OCI-M1 (cell line): ENCODE results near the gene RANBP10.

Experiments used
- DNase-seq: peaks from one replicate; lab custom pipeline; 2025; lab: John Stamatoyannopoulos, UW

Gene RANBP10

GRCh38 chr16:67825906-67826305, 19.5 kb upstream of the RANBP10 start:
- DNase-seq: no peak

DNA sequence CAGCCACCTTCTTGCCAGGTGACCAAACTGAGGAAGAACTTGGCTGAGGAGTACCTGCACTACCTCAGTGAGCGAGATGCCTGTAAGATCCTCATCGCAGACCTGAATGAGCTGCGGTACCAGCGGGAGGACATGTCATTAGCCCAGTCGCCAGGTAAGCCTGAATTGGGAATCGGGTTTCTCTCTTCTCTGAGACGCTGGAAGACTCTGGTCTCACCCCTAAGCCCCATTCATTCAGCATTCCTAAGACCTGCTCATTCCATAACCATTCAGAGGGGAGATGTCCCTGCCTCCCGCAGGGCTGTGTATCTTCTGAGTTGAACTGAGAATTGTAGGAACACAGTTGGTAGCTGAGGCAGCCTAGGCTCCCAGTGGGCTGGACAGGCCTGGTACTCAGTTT, 18.8 kb upstream of the RANBP10 start:
- no peak for DNase-seq

- DNase-seq: no peak
These were observed 16.2 kb upstream of the RANBP10 start for GRCh38 chr16:67822511-67822910.

DNA sequence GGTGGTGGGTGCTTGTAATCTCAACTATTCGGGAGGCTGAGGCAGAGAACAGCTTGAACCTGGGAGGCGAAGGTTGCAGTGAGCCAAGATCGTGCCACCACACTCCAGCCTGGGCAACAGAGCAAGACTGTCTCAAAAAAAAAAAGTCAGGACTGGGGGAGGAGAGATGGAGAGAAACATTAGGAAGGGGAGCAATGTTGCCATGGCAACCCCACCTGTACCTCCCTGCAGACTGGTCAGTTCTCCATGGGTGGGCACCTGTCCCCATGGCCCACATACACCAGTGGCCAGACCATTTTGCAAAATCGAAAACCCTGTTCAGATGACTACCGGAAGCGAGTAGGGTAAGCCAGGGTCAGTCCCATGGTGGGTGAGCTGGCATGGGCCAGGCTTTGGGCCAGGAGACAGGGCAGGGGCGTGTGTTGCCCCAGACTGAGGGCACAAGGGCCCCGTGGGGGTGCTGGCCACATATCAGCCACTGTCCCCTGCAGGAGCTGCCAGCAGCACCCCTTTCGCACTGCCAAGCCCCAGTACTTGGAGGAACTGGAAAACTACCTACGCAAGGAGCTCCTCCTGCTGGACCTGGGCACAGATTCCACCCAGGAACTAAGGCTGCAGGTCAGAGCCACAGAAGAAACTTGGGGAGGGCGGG, 14.4 kb upstream of the RANBP10 start:
- DNase-seq: no peak

DNA sequence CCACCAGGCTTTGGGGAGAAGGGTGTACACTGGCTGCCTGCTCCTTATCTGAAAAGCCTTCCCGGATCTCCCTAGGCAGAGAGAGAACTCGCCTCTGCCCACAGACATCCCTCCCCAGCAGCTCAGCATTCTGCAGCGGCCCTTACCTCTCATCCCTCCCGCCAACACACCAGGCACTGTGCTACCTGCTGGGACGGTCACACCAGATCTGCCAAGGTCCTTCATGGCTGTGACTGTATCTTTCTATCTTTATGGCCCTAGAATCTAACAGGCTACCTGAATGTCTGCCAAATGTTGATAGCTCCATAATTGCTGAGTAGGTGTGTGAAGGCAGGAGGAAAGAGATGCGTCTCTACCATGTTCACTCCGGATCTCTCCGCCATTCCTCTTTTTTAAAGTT, 8.2 kb upstream of the RANBP10 start:
- DNase-seq: no peak

DNA sequence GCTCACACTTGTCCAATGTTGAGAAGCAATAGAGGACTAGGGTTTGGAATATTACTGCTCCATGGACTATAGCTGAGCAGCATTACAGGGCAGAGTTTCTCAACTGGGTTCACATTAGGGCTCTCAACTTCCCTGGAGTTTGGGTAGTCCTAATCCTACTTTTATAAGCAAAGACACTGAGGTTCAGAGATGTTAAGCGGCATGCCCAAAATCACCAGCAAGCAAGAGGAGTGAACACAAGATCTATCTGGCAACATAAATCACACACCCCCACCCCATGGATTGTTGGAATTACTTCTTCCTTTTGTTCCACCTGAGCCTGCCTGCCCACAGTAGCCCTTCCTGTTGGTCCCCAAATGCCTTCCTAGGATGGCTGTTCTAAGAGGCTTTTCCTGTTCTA, 5.5 kb upstream of the RANBP10 start:
- no peak for DNase-seq

DNA sequence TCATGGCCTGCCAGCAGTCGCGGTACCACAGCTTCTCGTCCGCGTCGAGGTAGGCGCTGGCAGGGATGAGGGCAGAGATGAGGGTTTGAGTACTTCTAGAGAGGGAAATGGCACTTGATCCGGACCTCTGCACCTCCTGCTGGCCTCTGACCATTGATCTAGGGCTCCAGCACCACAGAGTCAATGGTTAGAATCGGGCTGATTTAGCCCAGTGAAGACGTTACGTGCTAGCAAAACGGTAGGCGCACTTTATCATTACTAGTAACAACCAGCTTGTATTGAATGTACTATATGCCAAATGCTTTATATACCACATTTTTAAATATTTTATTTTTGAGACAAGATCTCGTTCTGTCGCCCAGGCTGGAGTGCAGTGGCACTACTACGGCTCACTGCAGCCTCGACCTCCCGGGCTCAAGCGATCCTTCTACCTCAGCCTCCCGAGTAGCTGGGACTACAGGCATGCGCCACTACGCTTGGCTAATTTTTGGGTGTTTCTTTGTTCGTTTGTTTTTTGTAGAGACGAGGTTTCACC, 855 bp upstream of the RANBP10 start:
- DNase-seq: no peak

DNA sequence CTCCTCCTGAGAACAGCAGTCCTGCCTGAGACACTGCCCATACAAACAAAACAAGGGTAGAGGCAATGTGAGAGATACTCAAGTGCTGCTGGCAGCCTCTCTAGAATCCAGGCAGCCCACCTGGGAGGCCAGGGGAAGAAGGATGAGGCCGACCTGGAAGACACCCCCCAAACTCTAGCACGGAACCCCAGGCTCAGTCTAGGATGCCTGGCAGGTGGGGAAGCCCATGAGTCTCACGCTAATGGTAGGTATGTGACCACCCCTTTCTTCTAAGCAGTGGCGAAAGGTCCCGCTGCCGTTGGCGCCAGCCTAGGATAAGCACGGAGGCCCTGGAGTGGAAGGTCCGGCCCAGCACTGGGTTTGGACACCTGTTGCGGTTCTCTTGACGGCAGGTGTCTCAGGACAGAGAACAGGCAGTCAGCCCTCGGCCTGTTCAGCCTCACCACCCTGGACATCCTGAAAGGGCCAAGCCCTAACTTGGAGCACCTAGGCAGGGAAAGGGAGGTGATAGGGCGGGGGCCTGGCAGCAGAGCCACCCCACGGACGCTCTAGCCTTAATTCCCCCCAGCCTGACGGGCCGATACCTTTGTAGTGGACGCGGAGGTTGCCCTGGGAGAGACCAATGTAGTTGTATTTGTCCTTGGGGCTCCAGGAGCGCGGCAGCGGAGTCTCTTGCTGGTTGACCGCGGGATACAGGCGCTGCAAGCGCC, 487 bp downstream of the RANBP10 start:
- DNase-seq: no peak

DNA sequence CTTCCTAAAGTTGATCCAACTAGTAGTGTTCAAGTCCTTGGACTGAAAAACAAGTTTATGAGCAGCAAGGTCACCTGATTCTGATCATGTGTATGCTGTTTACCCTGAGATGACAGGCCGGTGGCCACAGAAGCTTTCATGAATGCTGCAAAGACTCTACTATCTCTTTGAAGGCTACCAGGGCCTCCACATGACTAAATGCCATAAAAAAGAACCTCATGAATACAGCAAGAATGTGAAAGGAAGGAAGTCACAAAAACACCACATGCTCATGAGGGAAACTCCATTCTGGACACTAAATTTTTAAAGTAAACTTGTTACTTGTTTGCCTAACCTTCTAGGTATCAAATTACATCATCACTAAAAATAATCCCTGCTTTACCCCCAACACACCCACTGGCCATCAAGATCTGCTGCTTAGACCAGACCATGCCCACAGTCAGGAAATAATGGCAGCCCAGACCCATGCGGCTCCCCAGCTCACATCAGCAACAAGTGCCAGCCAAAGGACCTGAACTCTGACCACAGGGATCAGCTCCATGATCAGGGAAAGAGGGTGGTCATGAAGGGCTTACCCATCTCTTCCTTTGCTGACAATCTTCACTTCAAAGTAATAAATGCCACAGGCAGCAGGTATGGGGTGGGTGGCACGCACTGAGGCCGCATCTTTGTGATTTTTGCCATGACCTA, 1.4 kb downstream of the RANBP10 start:
- DNase-seq: no peak

DNA sequence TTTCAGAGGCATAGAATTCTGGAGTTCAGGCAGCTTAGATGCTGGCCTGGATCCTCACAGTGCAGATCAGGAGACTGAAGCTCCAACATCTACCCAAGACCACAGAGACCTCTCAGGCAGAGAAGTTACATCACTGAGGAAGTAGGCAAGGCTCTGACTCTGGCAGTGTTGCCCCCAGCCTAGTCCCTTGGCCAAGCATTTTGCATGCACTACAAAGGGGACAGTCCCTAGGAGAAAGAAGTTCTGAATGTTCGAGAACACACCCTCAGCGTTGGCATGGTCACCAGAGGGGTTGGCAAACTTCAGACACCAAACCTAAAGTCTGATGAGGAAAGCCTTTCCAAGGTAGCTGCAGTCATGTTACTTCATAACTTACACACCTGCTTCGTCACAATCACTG, 2.5 kb downstream of the RANBP10 start:
- no peak for DNase-seq

DNA sequence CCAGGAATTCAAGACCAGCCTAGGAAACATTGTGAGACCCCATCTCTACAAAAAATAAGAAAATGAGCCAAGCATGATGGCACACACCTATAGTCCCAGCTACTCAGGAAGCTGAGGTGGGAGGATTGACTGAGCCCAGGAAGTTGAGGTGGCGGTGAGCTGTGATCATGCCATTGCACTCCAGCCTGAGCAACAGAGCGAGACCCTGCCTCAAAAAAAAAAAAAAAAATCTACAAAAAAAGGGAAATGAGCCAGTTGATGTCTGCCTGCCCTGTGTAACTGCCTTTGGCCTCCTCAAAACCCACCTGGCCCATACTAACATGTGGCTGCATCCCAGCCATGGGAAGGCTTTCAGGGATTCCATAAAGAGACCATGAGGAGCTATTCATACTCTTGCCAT, 4.5 kb downstream of the RANBP10 start:
- DNase-seq: no peak

- DNase-seq: no peak
These were observed 5.1 kb downstream of the RANBP10 start for GRCh38 chr16:67801241-67801640.

DNA sequence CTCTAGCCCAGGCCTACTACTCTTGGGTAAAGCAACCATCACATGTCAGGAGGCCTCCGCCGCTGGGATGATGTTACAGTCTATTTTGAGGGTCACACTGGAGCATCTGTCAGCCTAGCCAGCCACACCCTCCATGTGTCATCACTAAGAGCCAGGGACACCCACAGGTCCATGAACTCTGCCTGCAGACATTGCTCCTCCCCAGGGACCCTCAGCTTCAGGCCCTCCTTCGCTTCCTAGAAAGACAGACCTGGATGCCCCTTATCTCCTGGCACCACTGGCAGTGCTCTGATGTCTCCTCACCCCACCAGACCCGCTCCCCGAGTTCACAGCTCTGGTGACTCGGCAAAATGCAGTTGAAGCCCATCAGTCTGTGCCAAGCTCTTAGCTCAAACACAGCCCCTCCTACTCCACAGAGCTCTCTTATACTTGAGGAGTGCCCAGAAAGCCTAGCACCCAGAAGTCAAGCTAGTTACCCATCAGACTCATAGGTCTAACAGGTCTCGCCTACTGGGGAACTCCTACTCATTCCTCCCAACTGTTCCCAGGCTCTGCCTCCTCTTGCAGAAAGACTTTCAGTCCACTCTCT, 5.9 kb downstream of the RANBP10 start:
- DNase-seq: no peak

- DNase-seq: peak; percentile 10
These were observed 10.2 kb downstream of the RANBP10 start for GRCh38 chr16:67796099-67796718.

DNA sequence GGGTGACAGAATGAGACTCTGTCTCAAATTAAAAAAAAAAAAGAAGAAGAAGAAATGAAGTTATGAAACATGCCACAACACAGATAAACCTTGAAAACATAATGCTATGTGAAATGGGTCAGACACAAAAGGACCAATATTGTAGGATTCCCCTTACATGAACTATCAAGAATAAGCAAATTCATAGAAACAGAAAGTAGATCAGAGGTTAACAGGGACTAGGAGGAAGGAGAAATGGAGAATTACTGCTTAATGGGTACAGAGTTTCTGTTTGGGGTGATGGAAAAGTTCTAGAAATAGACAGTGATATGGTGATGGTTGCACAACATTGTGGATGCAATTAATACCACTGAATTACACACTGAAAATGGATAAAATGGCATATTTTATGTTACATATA, 16.3 kb downstream of the RANBP10 start:
- DNase-seq: no peak

DNA sequence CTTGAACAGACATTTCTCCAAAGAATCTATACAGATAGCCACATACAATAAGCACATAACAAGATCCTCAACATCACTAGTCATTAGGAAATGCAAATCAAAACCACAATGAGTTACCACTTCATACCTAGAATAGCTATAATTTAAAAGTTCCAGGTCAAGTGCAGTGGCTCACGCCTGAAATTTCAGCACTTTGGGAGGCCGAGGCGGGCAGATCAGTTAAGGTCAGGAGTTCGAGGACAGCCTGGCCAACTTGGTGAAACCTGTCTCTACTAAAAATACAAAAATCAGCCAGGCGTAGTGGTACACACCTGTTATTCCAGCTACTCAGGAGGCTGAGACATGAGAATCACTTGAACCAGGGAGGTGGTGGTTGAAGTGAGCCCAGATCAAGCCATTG, 19.9 kb downstream of the RANBP10 start:
- DNase-seq: no peak

DNA sequence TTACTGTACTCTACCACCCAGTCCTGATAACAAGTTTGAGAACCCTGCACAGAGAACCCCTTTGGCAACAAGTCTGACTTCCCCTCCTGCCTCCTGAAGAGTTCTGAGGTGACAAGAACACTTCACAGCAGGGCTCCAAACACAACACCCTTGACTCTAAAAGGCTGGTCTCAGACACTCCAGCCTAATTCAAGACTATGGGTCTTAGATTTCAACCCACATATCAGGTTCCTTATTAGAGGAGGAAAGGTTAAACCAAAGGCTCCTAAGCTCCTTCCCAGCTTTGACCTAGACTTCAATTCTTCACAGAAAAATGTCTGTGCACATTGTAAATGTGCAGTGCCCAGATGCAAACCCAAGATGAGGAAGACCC, 23.0 kb downstream of the RANBP10 start:
- DNase-seq: no peak

DNA sequence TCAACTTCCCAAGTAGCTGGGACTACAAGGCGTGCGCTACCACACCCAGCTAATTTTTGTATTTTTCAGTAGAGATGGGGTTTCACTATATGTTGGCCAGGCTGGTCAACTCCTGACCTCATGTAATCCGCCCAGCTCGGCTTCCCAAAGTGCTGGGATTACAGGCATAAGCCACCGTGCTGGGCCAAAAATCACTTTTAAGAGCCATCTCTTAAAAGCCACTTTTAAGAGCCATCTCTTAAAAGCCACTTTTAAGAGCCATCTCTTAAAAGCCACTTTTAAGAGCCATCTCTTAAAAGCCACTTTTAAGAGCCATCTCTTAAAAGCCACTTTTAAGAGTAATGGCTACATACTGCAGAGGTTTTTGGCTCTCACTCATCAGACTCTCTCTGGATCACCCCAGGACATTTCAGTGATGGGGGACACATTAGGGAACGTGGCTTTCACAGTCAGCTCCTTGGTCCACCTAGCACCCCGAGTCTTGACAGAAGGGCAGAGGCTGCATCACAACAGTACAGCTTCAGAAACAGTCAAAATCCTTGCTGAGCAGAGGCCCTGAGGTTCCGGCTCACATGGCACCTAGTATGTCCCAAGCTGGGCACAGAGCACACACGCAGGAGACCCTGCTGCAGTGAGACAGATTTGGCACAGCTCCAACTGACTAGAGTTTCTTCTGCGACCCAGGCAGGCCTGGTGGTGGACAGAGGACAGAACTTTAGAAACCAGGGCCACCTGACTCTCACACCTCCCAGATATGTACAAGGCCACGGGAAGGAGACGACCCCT, 23.6 kb downstream of the RANBP10 start:
- DNase-seq: no peak

DNA sequence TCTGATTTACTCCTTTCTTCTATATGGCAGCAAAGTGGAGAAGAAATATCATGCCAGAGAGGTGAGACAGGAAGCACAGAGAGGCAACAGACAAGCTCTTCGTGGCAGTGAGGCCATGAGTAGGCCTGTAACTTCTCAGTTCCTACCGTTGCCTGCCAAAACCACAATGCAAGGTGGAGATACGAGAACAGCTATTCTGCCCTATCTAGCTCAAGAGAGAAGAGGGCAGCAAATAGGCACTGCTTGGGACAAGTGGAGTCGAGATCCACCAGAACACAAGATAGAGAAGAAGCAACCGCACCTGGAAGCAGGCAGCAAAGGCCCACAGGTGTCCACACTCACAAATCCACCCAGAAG, 24.8 kb downstream of the RANBP10 start:
- peak; percentile 78 for DNase-seq

DNA sequence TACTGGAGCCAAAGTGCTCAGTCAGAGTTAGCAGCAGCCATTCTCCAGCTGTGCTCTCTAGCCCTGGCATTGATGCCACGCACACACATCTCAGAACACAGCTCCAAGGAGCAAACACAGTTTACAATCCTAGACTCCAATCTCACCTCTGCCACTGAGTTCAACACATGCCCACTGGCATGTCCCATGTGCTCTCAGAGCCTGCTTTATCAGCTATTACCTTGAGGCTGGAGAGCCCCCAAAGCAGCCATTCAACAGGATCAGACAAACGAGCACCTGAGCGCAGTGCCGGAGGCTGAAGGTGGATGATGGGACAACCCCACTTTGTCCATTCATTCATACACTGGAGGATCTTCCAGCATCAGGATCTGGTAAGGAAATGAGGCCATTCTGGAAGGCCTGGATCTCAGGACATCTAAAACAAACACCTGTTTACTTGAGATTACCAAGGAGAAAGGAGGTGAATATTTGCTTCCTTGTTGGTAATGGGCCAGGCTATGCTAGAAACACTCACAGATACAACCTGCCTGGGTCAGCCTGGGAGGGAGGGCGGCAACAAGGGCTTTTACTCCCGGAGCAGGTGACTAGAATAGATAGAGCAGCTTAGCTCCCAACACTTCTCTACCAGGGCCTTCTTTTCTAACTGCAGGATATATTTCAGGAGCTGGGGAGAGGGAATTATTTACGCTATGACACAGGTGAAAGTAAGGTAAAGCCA, 25.4 kb downstream of the RANBP10 start:
- no peak for DNase-seq
